WI38 (cell line): ENCODE results near the gene NFIC.
"Not testable (repeated sequence)": the region's sequence is repeated elsewhere in the genome, so short reads cannot be mapped to it uniquely, and the experiment has no call there.

Experiments used
- H3K4me3 ChIP-seq: 2 replicates; pipeline ENCODE4 v1.5.1; 2011; ENCODE audit warnings: low read depth, mild to moderate bottlenecking, control low read depth, low read length
- CTCF ChIP-seq: IDR thresholded peaks from 2 replicates; pipeline ENCODE4 v1.5.1; 2012; ENCODE audit warnings: low read depth, mild to moderate bottlenecking, control low read depth, low read length

NFIC gene

GRCh38 chr19:3382460-3383100 lies 16.2 kb downstream of the NFIC start:
- TF ChIP-seq CTCF, result no peak
- no peak overlapping the region for H3K4me3 ChIP-seq

GRCh38 chr19:3383121-3383722 lies 16.8 kb downstream of the NFIC start:
- no peak for TF ChIP-seq CTCF
- H3K4me3 ChIP-seq, result no peak overlapping the region

GRCh38 chr19:3386447-3387234 lies 20.3 kb downstream of the NFIC start:
- no peak for TF ChIP-seq CTCF
- H3K4me3 ChIP-seq, result no peak overlapping the region

GRCh38 chr19:3387645-3388589 lies 21.5 kb downstream of the NFIC start:
- H3K4me3 ChIP-seq, result no peak overlapping the region
- TF ChIP-seq CTCF, result no peak

- TF ChIP-seq CTCF, result no peak
Observed at GRCh38 chr19:3389446-3389778, 23.0 kb downstream of the NFIC start.

GRCh38 chr19:3389876-3390371 lies 23.5 kb downstream of the NFIC start:
- H3K4me3 ChIP-seq, result no peak overlapping the region
- TF ChIP-seq CTCF, result no peak

More at GRCh38 chr19:3389446-3389778, 23.0 kb downstream of the NFIC start:
- H3K4me3 ChIP-seq, result no peak overlapping the region

GRCh38 chr19:3391911-3392310 lies 25.5 kb downstream of the NFIC start:
- H3K4me3 ChIP-seq, result not testable (repeated sequence)
